Left ventricle myocardium inferior (tissue), 1 donor: ENCODE measurements around the gene DIAPH3. TPM values are rescaled to one million over a fixed set of nuclear protein-coding genes. Genes with fewer than 3 reads are reported as not detected.
A peak's percentile ranks its signal among the peaks of the same experiment; 100 is the strongest.

Source experiments
- DNase-seq: peaks from one replicate; pipeline ENCODE4 v3.0.0-alpha.2; 2020
- H3K27ac ChIP-seq: fragments of 200-600 bp; replicated peaks from 2 replicates; pipeline ENCODE4 v1.8.0; 2021
- H3K27me3 ChIP-seq: fragments of 200-600 bp; 2 replicates; pipeline ENCODE4 v1.8.0; 2021; ENCODE audit warnings: low read depth
- H3K36me3 ChIP-seq: fragments of 200-600 bp; 2 replicates; pipeline ENCODE4 v1.8.0; 2021
- H3K4me1 ChIP-seq: fragments of 200-600 bp; 2 replicates; pipeline ENCODE4 v1.8.0; 2021
- H3K4me3 ChIP-seq: fragments of 200-600 bp; 2 replicates; pipeline ENCODE4 v1.8.0; 2021; ENCODE audit warnings: mild to moderate bottlenecking, moderate library complexity
- H3K9me3 ChIP-seq: fragments of 200-600 bp; replicated peaks from 2 replicates; pipeline ENCODE4 v1.8.0; 2021
- intact Hi-C: fragments of 100-400 bp; cut with micrococcal nuclease; formaldehyde crosslinking; loops from one replicate; pipeline ENCODE4 v1.11.0; 2022
- total RNA-seq: library from RNA; stranded (reverse); fragmentation: NEBNext Ultra II Directional; extraction: Animal tissue kit (Norgen Biotek cat#: 25700); gene quantifications from one replicate; pipeline ENCODE4 v1.2.1, GENCODE V29; 2021
- TF ChIP-seq, protein P1 (sequence below): fragments of 200-600 bp; IDR thresholded peaks from 2 replicates; pipeline ENCODE4 v1.8.0; 2021; ENCODE audit warnings: antibody characterized with exemption, mild to moderate bottlenecking, borderline replicate concordance
- donor health status: DM: no; HTN: yes; CAD: no; lungs with severe emphysema.

The DIAPH3 gene
- total RNA-seq, 1 donor from 2014 or later, result 0.25 TPM

GRCh38 chr13:59776924-59777690 is 386.6 kb downstream of the DIAPH3 start:
- Histone ChIP-seq H3K27me3 (no peaks in the 10 kb centered on the region), H3K4me3 (no peak overlapping the region), H3K27ac (no peak overlapping the region), H3K36me3 (no peaks in the 10 kb centered on the region), H3K4me1 (no peaks in the 10 kb centered on the region), H3K9me3 (no peaks in the 10 kb centered on the region)
- intact Hi-C loops, result no loop called here
- no peak for DNase-seq
- TF ChIP-seq, protein P1, sequence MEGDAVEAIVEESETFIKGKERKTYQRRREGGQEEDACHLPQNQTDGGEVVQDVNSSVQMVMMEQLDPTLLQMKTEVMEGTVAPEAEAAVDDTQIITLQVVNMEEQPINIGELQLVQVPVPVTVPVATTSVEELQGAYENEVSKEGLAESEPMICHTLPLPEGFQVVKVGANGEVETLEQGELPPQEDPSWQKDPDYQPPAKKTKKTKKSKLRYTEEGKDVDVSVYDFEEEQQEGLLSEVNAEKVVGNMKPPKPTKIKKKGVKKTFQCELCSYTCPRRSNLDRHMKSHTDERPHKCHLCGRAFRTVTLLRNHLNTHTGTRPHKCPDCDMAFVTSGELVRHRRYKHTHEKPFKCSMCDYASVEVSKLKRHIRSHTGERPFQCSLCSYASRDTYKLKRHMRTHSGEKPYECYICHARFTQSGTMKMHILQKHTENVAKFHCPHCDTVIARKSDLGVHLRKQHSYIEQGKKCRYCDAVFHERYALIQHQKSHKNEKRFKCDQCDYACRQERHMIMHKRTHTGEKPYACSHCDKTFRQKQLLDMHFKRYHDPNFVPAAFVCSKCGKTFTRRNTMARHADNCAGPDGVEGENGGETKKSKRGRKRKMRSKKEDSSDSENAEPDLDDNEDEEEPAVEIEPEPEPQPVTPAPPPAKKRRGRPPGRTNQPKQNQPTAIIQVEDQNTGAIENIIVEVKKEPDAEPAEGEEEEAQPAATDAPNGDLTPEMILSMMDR, result no peak

- Histone ChIP-seq H3K27me3 (no peaks in the 10 kb centered on the region), H3K4me3 (no peak overlapping the region), H3K36me3 (no peaks in the 10 kb centered on the region), H3K9me3 (no peaks in the 10 kb centered on the region), H3K27ac (no peak overlapping the region), H3K4me1 (no peaks in the 10 kb centered on the region)
- intact Hi-C loops, result no loop called here
- TF ChIP-seq, protein P1, result no peak
- DNase-seq, result no peak
Measured at GRCh38 chr13:59774491-59774971, 389.2 kb downstream of the DIAPH3 start.

DNA sequence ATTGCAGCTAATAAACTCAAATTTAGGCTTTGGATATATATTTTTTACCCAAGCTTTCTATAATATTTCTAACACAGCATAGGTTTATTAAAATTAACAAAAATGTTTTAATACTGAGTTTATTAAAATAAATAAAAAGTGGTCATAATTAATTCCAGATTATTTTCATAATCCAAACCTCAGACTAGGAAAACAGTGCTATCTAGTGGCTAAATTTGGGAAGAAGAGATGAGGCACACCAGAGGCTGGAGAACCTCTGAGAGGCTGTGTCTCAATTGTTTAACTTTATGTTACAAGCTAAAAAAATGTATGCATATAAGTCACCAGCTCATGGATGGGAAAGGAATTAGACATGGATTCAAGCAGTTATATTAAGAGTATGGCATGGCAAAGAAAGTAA is 392.5 kb downstream of the DIAPH3 start:
- intact Hi-C loops, result no loop called here
- no peaks in the 10 kb centered on the region for H3K4me1 ChIP-seq
- TF ChIP-seq, protein P1, result peak; percentile 69

DNA sequence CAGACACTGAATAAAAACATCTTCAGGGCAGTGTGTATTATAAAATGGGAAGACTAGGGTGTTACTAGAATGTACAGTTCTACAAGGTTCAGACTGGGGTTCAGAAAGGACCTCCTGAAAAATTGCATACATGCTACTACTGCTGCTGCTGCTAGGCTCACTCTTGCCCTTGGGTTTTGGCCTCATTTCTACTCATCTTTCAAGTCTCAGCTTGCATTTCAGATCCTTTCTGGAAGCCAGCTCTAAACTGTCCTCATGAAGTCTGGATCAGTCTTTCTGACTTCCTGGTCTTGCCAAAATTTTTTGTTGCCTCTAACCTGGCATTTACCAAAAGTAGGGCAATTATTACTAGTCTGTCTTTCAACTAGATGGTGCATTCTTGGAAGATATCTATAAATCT is 393.3 kb downstream of the DIAPH3 start:
- H3K9me3 ChIP-seq, result no peaks in the 10 kb centered on the region
- no peaks in the 10 kb centered on the region for H3K4me1 ChIP-seq
- no peak for DNase-seq
- no peak overlapping the region for H3K27ac ChIP-seq
- H3K36me3 ChIP-seq, result no peaks in the 10 kb centered on the region
- H3K27me3 ChIP-seq, result no peaks in the 10 kb centered on the region
- TF ChIP-seq, protein P1, result no peak
- intact Hi-C loops, result no loop called here
- no peak overlapping the region for H3K4me3 ChIP-seq

More for the DNA sequence above, 392.5 kb downstream of the DIAPH3 start:
- Histone ChIP-seq H3K4me3 (no peak overlapping the region), H3K9me3 (no peaks in the 10 kb centered on the region), H3K36me3 (no peaks in the 10 kb centered on the region), H3K27ac (no peak overlapping the region), H3K27me3 (no peaks in the 10 kb centered on the region)
- no peak for DNase-seq

- TF ChIP-seq, protein P1, result no peak
- intact Hi-C loops, result no loop called here
- DNase-seq, result no peak
- Histone ChIP-seq H3K36me3 (no peaks in the 10 kb centered on the region), H3K27me3 (no peaks in the 10 kb centered on the region), H3K9me3 (no peaks in the 10 kb centered on the region), H3K27ac (no peak overlapping the region), H3K4me3 (no peak overlapping the region), H3K4me1 (no peaks in the 10 kb centered on the region)
Measured at GRCh38 chr13:59766236-59766635, 397.5 kb downstream of the DIAPH3 start.
